ENCODE data around the gene NR2E1.

The NR2E1 gene

GRCh38 chr6:108222504-108222903 lies 56.7 kb downstream of the NR2E1 start:
- DNase-seq: no peak

DNA sequence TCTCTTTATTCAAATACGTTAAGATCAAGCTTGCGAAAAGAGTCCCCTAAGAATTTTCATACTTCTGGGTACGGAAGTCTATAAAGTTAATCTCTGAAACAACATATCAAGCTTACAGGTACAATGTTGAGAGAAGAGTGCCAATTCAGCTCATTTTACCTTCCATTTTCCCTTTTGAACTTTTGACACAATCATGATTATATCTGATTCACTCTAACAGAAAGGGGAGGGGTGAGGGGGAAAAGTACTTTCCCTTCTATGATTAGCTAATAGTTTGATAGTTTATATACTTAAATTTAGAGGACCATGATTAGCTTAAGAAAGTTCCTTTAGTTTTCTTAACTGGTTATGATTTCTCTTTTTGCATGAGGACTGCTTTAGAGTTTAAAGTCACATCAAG lies 61.5 kb downstream of the NR2E1 start:
- DNase-seq: no peak

DNA sequence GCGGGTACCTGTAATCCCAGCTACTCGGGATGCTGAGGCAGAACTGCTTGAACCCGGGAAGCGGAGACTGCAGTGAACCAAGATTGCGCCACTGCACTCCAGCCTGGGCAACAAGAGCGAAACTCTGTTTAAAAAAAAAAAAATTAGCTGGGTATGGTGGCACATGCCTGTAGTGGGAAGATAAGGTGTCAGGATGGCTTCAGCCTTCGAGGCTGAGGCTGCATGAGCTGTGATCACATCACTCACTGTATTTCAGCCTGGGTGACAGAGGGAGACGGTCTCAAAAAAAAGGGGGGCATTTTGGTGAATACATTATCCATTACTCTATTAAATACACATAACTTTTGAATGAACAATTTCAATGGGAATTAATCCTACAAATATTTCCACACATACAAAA lies 62.6 kb downstream of the NR2E1 start:
- no peak for DNase-seq

DNA sequence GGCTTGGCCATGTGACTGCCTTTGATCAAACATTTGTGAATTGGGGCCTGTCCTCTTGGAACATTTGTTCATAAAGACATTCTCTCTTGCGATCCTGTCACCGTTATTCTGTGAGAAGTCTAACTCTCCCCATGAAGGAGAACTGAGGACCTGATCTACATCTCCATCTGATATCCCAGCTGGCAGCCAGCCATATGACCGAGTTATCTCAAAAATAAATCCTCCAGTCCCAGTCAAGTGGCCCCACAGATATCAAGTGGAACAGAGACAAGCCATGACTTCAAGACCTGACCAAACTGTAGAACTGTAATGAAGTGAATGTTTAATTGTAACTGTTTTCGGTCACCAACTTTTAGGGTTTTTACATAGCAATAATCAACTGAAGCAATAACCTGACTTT lies 69.3 kb downstream of the NR2E1 start:
- no peak for DNase-seq

- no peak for DNase-seq
These were observed 71.0 kb downstream of the NR2E1 start for GRCh38 chr6:108236791-108237190.

DNA sequence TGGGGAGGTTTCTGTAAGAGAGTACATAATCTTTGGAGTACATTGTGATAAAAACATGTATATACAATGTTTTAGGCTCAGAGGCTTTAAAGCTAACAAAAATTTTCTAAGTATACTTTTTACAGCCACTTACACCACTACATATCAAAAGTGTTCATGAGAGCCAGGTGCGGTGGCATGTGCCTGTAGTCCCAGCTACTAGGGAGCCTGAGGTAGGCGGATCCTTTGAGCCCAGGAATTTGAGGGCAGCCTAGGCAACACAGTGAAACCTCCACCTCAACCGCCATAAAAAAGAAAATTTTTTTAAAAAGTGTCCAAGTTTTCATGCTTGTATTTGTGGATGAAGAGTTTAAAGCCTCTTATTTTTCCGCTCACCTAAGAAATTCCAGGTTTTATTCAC lies 72.5 kb downstream of the NR2E1 start:
- no peak for DNase-seq
